Testis (tissue), 2 donors: ENCODE measurements around the gene ADAMTS12.

Source experiments
- CTCF ChIP-seq, 3 experiments: fragments of 450-650 bp in 2 of 3; fragments of 200-600 bp in 1 of 3; sonication (generic) in 1 of 3; IDR thresholded peaks; one replicate each; pipeline ENCODE4 v1.5.1; 2016 to 2019; ENCODE audit warnings: antibody characterized with exemption in 3 of 3, mild to moderate bottlenecking in 2 of 3, moderate library complexity in 1 of 3
- POLR2A ChIP-seq: fragments of 450-650 bp; IDR thresholded peaks from one replicate; pipeline ENCODE4 v1.6.1; 2017; ENCODE audit warnings: antibody characterized with exemption, mild to moderate bottlenecking, moderate library complexity

DNA sequence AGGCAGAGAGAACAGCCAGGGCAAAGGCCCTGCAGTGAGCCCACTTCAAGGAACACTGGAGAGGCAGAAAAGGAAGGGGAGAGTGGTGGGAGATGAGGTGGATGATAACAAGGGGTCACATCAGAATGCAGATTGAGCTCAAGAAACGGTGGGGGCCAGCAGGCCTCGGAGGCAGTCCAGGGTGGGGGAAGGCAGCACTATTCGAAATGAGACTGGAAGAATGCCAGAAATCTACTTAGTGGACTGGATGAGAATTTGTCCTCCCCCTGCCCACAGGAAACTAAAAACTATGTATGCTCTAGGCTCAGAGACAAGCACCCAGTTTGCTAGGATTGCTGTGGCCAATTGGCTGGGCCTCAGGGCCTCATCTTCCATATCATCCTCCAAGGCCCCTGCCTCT is 148.7 kb downstream of the ADAMTS12 start:
- TF ChIP-seq POLR2A = no peak
- no peak for TF ChIP-seq CTCF (IDR thresholded peaks at IDR 0.05)
